Measurements from ENCODE around the gene MYL12A.

Gene MYL12A

DNA sequence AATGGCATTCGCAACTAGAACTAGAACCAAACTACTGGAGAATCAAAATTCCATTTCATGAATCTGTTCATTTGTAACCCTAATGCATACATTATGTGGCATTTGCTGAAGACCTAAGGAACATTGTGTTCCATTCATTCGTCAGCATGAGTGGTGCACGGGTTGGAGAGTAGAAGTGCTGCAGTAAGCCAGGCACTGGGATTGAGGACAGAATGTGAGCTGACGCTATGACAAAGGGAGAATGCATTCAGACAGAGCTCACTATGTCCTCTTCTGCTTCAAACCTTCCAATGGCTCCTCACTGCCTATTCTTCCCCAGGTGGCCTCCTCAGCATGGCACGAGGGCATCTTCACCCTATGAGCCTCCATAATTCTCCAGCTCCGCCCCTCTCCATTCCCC lies 21.6 kb upstream of the MYL12A start:
- DNase-seq = no peak

DNA sequence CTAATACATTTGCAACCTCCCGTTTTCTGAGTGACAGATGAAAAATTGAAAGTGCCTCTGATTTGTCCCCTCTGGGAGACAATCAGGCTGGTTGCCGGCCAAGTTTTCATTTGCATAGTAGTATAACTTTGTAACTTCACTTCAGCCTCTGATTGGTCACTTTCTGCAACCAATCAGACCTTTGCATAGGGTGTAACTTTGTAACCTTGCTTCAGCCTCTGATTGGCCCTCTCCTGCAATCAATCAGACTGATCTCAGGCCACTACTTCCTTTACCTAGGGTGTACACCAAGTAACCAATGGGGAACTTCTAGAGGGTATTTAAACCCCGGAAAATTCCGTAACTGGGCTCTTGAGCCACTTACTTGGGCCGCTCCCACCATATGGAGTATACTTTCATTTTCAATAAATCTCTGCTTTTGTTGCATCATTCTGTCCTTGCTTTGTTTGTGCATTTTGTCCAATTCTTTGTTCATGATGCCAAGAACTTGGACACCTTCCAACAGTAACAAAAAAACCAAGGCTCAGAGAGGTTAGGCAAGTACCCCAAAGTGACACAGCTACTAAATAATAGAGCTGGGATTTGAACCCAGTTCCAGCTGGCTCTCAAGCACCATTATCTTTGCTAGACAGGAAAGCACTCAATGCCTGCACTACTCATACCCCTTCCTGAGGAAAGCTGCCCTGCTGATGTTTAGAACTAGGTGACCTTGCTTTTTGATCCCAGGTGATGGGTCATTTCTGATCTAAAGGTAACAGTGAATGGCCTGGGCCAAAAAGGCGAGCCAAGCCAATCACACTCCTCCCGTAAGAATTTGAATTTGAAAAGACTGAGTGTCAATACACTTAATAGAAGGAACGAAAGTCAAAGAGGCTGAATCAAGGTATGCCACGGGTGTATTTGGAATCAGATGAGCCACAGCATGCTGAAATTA lies 16.9 kb upstream of the MYL12A start:
- DNase-seq = no peak

DNA sequence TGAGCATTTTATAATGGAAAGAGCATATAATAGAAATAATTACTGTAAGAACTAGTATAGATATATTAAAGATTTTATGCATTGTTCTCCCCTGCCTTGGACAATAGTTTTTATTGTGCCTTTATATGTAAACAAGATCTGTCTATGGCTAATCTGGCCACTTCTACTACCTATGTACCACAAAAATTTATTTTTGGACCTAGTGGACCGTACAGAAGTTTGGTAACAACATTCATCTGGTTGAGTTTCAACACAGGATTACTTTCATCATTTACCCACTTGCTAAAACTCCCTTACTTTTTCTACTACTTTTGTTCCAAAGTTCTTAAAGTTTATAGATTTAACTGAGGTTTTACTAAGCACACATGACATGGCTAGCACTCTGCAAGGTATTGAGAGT lies 14.6 kb upstream of the MYL12A start:
- no peak for DNase-seq

DNA sequence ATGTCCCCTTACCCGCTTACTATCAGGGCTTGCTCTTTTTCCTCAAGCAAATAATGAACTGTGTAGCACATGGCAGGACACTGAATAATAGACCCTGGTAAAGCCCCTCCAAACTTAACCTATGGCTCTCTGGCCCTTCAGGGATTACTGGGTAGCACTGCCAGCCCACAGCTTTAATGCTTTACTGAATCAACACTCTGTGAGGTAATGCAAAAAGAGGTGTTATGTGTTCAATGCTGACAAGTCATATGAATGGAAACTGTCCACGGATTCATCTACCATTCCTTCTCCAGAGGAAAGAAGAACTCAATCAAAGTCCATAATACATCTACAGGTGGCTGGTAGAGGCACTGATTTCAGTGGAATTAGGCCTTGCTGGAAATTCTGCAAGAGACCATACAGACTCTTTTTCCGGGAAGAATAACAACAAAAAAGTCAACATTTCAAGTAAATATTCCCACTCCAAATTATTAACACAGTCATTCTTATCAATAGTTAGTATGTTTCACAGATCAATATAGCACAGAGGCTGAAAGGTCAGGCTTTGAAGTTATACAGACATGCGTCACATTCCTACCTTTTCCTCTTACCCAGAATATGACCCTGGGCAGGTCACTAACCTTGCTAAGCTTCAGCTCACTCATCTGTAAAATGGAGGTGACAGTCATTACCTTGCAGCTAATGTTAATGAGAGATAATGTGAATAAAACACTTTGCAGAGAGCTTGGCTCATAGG lies 14.0 kb upstream of the MYL12A start:
- no peak for DNase-seq

DNA sequence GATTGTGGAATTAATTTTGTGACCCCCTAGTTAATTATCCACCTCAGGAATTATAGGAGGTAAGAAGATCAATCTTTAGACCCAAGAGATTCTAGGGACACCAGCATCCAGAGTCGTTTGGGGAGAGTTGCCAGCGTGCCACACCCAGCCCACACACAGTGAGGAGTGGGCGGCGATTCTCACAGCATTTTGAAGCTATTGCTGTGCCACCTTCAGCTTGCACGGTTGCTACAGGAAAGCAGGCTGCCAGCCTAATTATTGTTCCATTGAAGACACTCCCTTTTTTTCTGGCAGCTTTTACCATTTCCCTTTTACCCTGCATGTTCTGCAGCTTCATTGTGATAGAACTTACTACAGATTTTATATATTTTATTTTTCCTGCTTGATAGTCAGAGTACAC lies 13.1 kb upstream of the MYL12A start:
- DNase-seq = no peak

DNA sequence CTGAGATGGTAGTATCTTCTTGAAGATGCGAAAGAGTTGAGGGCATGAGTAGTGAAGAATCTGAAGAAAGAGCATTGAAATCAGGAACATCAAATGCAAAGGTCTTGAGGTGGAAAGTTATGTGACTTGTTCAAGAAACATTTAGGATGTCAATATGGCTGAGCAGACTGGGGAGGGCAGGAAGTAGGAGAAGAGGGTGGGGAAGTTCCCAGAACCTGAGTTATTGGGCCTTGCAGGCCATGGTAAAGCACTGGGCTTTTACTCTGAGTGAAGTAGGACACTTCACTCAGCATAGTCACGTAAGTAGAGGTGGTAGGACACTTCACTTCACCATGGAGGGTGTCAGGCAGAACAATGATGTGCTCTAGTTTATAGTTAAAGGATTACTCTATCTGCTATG lies 11.8 kb upstream of the MYL12A start:
- DNase-seq = no peak

DNA sequence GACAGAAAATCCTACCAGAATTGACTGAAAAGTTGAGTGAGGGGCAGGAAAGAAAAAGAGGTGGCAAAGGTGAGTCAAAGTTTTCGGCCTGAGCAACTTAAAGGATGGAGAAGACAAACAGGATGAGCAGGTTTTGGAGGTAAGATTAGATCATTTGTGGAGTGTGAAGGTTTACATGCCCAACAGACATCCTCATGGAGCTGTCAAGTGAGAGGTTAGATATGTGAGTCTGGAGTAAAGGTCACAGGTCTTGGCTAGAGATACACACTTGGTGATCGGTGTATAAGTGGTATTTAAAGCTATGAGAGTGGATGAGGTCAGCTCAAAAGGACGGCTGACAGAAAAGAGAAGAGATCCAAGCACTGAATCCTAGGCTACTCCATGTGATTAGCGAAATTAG lies 11.1 kb upstream of the MYL12A start:
- no peak for DNase-seq

DNA sequence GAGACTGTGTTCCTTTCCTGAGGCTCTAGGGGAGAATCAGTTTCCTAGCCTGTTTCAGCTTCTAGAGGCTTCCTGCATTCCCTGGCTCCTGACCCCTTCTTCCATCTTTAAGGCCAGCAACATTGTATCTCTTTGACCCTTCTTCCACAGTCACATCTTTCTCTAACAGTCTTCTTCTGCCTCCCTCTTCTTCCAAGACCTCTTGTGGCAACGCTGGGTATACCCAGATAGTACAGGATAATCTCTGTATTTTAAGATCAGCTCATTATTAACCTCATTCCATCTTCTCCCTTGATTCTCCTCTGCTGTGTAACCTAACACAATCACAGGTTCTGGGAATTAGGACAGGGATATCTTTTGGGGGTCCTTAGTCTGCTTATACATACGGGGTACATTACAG lies 8.9 kb upstream of the MYL12A start:
- DNase-seq = no peak

DNA sequence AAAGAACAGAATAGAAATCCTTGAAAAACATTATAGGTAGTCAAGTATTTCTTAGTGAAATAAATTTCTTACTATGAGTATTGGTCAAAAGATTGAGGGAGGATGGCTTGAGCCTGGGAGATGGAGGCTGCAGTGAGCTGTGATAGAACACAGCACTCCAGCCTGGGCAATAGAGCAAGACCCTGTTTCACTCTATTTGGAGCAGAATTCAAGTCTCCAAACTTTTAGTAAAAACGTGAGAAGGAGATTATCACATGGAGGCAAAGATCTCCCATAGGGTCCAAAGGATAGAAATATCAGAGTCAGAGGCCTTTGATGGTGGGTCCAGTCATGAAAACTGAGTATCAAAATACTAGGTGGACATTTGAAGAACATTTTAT lies 2.4 kb upstream of the MYL12A start:
- no peak for DNase-seq

DNA sequence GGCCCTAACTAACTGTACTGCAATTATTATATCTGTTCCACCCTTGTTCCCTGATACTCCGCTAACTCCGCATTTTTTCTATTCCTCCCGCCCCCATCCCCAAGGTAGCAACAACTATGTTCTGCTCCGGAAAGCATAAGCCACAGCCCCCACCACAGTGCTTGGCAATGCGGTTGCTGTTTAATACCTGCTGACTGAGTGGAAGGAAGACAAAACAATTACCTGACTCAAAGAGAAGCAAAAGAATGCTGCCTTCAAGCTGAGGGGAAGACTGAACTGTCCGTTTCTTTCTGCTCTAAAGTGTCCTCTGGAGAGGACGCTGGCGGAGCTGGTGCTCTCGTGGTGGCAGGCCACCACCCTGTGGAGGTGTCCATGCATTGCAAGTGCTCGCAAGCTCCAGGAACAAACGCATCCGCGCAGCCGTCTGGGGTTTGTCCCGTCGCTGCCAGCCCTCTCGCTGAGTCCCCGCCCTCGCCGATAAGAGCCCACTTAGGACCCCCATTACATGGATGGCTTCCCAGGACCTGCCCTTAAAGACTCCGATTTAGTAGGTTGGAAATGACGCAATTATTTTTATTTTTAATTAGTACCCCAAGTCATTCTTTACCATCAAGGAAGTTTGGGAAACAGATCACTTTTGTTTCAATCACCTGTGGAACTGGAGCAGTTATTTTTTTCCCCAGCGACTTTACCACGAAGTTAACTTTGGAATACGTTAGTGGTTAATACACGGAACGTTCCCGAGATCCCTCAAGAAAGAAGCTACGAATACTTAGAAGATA lies 1.6 kb upstream of the MYL12A start:
- DNase-seq = peak; percentile 77

DNA sequence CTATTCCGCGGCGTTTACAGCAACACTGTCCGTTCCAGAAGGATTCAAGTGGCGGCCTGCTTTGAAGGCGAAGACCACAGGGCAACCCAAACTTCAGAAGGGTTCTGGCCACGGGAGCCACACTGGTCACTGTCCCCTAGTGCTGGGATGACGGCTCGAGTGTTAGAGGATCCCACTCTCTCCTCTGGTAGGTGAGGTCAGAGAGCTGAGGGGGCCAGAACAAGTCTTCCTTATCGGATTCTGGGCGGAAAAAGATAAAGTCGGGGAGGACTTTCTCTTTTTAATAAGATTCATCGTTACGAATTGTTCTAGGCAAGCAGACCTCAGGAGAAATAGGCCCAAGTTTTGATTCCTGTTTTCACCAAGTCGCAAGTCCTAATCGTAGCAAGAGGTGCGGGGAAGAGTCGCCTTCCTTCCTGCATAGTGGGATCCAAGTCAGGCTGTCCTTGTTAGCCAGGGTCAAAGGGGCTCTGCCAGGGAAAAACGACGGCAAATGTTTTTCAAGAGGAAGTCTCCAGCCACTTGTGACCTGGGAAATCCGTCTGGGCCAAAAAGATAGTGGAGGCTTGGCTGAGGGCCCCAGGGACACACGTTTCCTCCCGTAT lies 864 bp upstream of the MYL12A start:
- no peak for DNase-seq

DNA sequence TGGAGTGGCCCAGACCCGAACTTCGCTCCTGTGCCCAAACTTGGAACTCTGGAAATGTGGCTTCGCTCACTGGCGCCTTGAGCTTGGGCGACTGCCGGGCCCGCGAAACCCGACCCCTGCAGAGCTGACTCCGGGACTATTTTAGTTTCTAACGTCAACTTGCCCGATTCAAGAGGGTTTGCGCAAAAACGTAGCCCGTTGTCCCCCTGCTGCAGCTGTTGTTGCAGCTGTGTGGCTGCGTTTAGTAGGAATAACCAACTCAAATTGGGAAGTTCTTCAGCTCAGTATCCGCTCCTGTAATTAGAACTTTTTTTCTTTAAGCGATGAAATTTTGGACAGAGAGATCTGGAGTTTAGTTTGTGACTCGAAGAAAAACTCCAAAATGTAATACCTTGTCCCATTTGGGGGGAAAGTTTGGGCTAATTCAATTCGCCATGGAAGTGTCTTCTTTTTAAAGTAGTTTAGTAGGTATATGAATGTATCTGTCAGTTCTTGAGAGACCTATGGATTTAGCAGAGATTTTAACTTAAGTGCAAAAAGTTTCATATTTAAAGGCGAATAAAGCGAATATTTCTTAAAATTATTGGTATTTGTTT lies 559 bp downstream of the MYL12A start:
- no peak for DNase-seq

DNA sequence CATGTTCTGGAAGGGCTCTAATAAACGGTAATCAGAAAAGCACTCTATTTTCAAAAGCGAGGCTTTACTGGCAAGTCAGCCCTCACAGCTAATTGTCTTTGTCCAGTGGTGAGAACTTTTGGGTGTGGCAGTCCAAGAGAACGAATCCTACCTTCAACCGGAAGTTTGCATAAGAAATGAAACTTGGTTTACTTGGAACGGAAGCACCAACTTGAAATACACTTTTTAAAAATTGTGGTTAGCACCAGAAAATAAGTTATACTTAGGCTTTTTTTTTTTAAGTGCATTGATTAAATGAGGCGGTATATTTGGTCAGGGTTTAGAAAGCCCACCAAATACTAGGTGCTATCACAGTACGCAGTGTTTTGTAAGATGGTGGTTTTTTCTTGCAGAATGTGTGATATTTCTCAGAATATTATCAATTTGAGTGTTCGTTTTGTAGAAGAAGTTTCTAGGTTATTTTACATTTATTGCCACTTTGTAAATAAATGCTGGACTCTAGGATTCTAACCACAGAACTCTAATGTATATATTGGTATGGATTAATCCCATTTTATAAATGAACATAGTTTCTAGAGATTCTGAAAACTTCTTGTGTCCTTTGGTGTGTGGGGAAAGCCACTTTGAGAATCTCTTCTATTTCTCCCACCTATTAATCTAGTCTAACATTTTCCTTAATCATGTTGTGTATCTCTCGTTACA lies 1.2 kb downstream of the MYL12A start:
- no peak for DNase-seq

DNA sequence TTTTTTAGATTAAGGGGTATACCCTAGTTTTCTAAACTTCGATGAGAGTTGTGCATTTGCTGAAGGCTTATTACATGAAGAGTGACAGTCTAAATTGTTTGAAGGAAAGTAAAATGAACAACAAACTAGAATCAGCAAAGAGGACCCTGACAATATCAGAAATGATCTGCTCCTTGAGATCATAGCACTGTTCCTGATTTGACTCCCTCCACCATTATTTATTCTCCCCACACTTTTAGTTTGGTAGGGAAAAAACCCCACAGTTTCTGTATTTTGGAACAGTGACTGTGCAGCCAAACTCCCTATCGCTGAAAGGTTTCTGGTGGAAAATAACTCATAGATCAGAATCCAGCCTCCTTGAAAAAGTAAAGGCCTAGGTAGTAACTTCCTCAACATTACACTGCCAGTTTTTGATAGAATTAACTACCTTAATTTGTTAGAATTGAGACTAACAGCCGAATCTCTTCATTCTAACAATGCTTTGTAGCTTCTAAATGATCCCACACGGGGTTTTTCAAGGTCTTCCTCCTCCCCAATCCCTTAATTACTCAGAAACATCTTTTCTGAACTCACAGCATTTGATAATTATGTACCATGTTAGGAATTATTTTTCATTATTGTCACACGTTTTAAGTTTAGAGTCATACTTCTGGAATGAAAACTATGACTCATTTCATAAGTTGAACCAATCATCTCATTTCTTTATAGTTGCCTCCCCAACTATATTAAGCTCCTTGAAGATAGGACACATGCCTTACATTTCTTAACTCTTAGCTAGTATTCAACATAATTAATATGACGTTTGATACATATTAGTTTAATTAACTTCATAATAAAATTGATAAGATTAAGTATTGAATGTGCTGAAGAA lies 2.9 kb downstream of the MYL12A start:
- no peak for DNase-seq

DNA sequence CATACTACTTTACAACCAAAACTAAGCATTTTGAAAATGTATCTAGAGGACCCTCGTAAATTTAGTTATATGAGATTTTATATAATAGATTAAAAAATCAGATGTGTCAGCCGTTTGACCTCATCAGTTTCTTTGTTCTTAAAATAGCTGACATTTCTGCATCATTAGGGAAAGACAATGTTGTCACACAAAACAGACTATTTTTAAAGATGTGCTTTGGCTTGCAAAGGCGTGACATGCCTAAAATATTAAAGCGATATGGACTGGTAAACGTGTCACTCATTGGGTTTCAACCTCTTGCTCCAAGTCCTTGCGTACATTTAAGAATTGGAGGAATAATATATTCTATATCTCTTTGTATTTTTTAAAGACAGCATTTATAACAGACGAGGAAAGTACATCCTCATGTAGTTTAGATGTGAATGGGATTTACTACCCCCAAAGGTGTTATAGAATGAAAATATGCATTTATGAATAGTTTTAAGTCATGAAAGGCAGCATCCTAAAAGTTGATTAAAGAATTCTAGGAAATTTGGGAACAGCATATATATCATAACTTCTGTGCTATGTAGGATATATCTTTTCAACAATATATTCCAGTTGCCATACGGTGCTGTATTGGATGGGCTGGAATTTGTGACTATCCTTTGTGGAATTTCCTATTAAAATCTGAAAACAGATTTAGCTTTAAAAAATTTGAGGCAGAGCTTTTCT lies 3.8 kb downstream of the MYL12A start:
- no peak for DNase-seq

DNA sequence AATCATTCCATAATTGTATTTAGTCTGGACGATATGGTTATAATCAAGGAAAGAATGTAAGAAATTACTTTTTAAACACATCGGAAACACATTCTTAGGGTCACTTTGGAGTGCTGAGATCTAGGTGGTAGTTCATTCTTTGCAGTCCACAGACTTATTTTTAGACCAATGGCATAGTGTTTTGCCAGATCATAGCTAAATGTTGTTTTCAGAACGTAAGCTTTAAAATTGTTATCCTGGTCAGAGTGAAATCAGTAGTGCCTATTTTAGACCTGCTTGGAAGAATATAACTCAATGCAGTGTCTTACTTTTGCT lies 4.3 kb downstream of the MYL12A start:
- DNase-seq = no peak

DNA sequence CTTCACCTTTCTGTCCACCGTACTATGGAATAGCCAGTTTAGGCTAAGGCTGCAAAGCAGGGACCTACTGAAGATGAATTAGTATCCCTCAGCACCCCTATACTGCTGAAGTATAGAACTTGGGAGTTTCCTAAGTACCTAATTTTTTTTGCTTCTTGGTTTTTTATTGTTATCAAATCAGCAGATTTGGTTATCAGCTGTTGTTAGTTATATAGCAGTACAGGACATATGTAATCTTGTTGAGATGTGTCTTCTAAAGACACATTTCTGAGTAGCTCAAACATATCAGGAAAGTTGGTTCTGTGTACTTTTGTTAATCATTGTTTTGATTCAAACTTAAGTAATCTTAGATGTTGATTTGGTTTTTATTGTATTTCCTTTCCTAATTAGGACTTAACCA lies 5.2 kb downstream of the MYL12A start:
- DNase-seq = no peak

DNA sequence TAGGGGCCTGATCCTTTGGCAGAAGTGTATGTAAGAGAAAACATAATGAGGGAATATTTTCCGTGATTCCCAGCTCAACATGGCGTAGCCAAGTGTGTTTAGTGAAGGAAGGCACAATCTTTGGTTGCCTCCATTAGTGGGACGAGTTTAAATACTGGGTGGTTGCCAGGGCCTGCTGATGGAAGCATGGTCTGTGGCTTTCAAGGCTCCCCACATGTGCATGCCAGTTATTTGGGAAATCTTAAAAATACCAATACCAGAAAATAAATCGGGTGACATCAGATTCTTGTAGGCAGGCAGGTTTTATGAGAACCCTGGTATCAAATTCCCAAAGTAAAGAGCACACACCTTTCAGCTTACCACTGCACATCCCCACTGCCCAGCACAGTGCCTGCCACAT lies 7.1 kb downstream of the MYL12A start:
- DNase-seq = no peak

DNA sequence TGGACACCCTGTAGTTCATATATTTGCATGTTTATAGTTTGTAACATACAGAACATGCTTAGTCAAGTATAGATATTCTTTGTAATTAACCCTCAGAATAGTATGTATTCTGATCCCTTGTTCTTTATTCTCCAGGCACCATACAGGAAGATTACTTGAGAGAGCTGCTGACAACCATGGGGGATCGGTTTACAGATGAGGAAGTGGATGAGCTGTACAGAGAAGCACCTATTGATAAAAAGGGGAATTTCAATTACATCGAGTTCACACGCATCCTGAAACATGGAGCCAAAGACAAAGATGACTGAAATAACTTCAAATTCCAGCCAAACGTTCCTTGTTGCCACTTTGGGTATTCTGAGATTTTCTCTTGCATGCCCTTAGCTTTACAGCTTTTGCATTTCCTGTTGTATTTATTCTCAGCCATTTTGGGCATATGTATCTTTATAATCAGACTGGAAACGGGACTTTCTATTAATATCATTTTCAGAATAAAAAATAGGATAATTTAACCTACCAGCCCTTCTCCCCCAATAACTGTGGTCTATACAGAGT lies 8.1 kb downstream of the MYL12A start:
- DNase-seq = no peak
